ENCODE measurements around the gene CD34. TPM values are rescaled to one million over a fixed set of nuclear protein-coding genes. Genes with fewer than 3 reads are reported as not detected.

Gene CD34
- total RNA-seq, 1 donor, result 0.36 TPM

- peaks cover 13% of the 10 kb centered on the region for H3K27me3 ChIP-seq (ENCODE audit: insufficient read depth, low read length)
- peak overlapping the region; percentile 80 for H3K4me2 ChIP-seq (ENCODE audit: insufficient read depth, low read length)
- no peaks in the 10 kb centered on the region for H3K9me3 ChIP-seq (ENCODE audit: low read depth, low read length)
- no peak overlapping the region for H3K27ac ChIP-seq (ENCODE audit: low read depth, low read length)
- H3K36me3 ChIP-seq (ENCODE audit: insufficient read depth, low read length), result no peaks in the 10 kb centered on the region
- H3K4me1 ChIP-seq (ENCODE audit: insufficient read depth, low read length), result peaks cover 5% of the 10 kb centered on the region
- H4K20me1 ChIP-seq (ENCODE audit: insufficient read depth, low read length), result no peaks in the 10 kb centered on the region
- TF ChIP-seq CTCF (IDR thresholded peaks at IDR 0.05; ENCODE audit: extremely low read depth, low read depth, low read length), result no peak
- H2AFZ ChIP-seq (ENCODE audit: low read length), result peak overlapping the region; percentile 73
- H3K4me3 ChIP-seq (ENCODE audit: insufficient read depth, low read length), result peak overlapping the region; percentile 70
- H3K79me2 ChIP-seq (ENCODE audit: insufficient read depth, low read length), result no peaks in the 10 kb centered on the region
- DNase-seq (ENCODE audit: insufficient read length, low spot score, missing footprints), result no peak
Observed at GRCh38 chr1:207958376-207959139, 47.6 kb upstream of the CD34 start.

GRCh38 chr1:207956986-207957385 is 46.1 kb upstream of the CD34 start:
- H3K27ac ChIP-seq (ENCODE audit: low read depth, low read length), result no peak overlapping the region

GRCh38 chr1:207954104-207954503 is 43.2 kb upstream of the CD34 start:
- Histone ChIP-seq H3K4me2 (ENCODE audit: insufficient read depth, low read length) (no peak overlapping the region), H3K4me1 (ENCODE audit: insufficient read depth, low read length) (peaks cover 5% of the 10 kb centered on the region), H3K9me3 (ENCODE audit: low read depth, low read length) (no peaks in the 10 kb centered on the region), H2AFZ (ENCODE audit: low read length) (no peak overlapping the region), H3K27me3 (ENCODE audit: insufficient read depth, low read length) (peaks cover 27% of the 10 kb centered on the region), H3K79me2 (ENCODE audit: insufficient read depth, low read length) (no peaks in the 10 kb centered on the region), H4K20me1 (ENCODE audit: insufficient read depth, low read length) (no peaks in the 10 kb centered on the region), H3K27ac (ENCODE audit: low read depth, low read length) (no peak overlapping the region), H3K36me3 (ENCODE audit: insufficient read depth, low read length) (no peaks in the 10 kb centered on the region), H3K4me3 (ENCODE audit: insufficient read depth, low read length) (no peak overlapping the region)
- no peak for DNase-seq (ENCODE audit: insufficient read length, low spot score, missing footprints)
- no peak for TF ChIP-seq CTCF (IDR thresholded peaks at IDR 0.05; ENCODE audit: extremely low read depth, low read depth, low read length)

More at GRCh38 chr1:207956986-207957385, 46.1 kb upstream of the CD34 start:
- H3K36me3 ChIP-seq (ENCODE audit: insufficient read depth, low read length), result no peaks in the 10 kb centered on the region
- H3K9me3 ChIP-seq (ENCODE audit: low read depth, low read length), result no peaks in the 10 kb centered on the region
- no peak overlapping the region for H3K4me2 ChIP-seq (ENCODE audit: insufficient read depth, low read length)
- H2AFZ ChIP-seq (ENCODE audit: low read length), result no peak overlapping the region
- no peak for TF ChIP-seq CTCF (IDR thresholded peaks at IDR 0.05; ENCODE audit: extremely low read depth, low read depth, low read length)
- DNase-seq (ENCODE audit: insufficient read length, low spot score, missing footprints), result no peak
- H3K79me2 ChIP-seq (ENCODE audit: insufficient read depth, low read length), result no peaks in the 10 kb centered on the region
- H3K4me1 ChIP-seq (ENCODE audit: insufficient read depth, low read length), result peaks cover 5% of the 10 kb centered on the region
- H4K20me1 ChIP-seq (ENCODE audit: insufficient read depth, low read length), result no peaks in the 10 kb centered on the region
- H3K4me3 ChIP-seq (ENCODE audit: insufficient read depth, low read length), result no peak overlapping the region
- peaks cover 21% of the 10 kb centered on the region for H3K27me3 ChIP-seq (ENCODE audit: insufficient read depth, low read length)

GRCh38 chr1:207952617-207953542 is 42.0 kb upstream of the CD34 start:
- DNase-seq (ENCODE audit: insufficient read length, low spot score, missing footprints), result no peak
- H3K36me3 ChIP-seq (ENCODE audit: insufficient read depth, low read length), result no peaks in the 10 kb centered on the region

More at GRCh38 chr1:207952617-207953542, 42.0 kb upstream of the CD34 start:
- no peak overlapping the region for H2AFZ ChIP-seq (ENCODE audit: low read length)
- no peak overlapping the region for H3K4me3 ChIP-seq (ENCODE audit: insufficient read depth, low read length)
- H4K20me1 ChIP-seq (ENCODE audit: insufficient read depth, low read length), result no peaks in the 10 kb centered on the region
- H3K4me1 ChIP-seq (ENCODE audit: insufficient read depth, low read length), result no peaks in the 10 kb centered on the region
- no peaks in the 10 kb centered on the region for H3K79me2 ChIP-seq (ENCODE audit: insufficient read depth, low read length)
- no peak overlapping the region for H3K4me2 ChIP-seq (ENCODE audit: insufficient read depth, low read length)
- no peak overlapping the region for H3K27ac ChIP-seq (ENCODE audit: low read depth, low read length)
- no peaks in the 10 kb centered on the region for H3K9me3 ChIP-seq (ENCODE audit: low read depth, low read length)
- H3K27me3 ChIP-seq (ENCODE audit: insufficient read depth, low read length), result peaks cover 30% of the 10 kb centered on the region
- no peak for TF ChIP-seq CTCF (IDR thresholded peaks at IDR 0.05; ENCODE audit: extremely low read depth, low read depth, low read length)
